ENCODE results near the gene CFAP119. TPM values are rescaled to one million over a fixed set of nuclear protein-coding genes. Genes with fewer than 3 reads are reported as not detected.
"Not testable (repeated sequence)": the region's sequence is repeated elsewhere in the genome, so short reads cannot be mapped to it uniquely, and the experiment has no call there.

The CFAP119 gene
- 10 to 100 TPM in 1 of 2 donors, 1 to 10 TPM in 1; 6.6 to 10.9 TPM for total RNA-seq
- polyA plus RNA-seq (ENCODE audit: insufficient read length in 6 of 6), result 1 to 10 TPM; 5.1 to 7.6 (median 6.8) TPM
- long read RNA-seq, donor 1, partial matches to known transcripts, result 5 of 5 reads
- long read RNA-seq, donor 1, other reads (novel, unspliced or antisense), result 0 of 5 reads
- long read RNA-seq, donor 2, result 0 reads
- long read RNA-seq, donor 3, partial matches to known transcripts, result 0 of 1 reads
- long read RNA-seq, donor 3, other reads (novel, unspliced or antisense), result 0 of 1 reads
- long read RNA-seq, donor 4, partial matches to known transcripts, result 0 of 6 reads
- long read RNA-seq, donor 4, other reads (novel, unspliced or antisense), result 5 of 6 reads
- long read RNA-seq, donor 5, partial matches to known transcripts, result 0 of 1 reads
- long read RNA-seq, donor 5, other reads (novel, unspliced or antisense), result 0 of 1 reads
- long read RNA-seq, donor 6, result 0 reads
- long read RNA-seq, donor 7, partial matches to known transcripts, result 5 of 6 reads
- long read RNA-seq, donor 7, other reads (novel, unspliced or antisense), result 0 of 6 reads
- long read RNA-seq, donor 8, result 0 reads
- long read RNA-seq, donor 9, result 0 reads
- long read RNA-seq, donor 10, partial matches to known transcripts, result 0 of 3 reads
- long read RNA-seq, donor 10, other reads (novel, unspliced or antisense), result 2 of 3 reads
- long read RNA-seq, donor 11, result 0 reads
- long read RNA-seq, donor 12, partial matches to known transcripts, result 0 of 2 reads
- long read RNA-seq, donor 12, other reads (novel, unspliced or antisense), result 0 of 2 reads

DNA sequence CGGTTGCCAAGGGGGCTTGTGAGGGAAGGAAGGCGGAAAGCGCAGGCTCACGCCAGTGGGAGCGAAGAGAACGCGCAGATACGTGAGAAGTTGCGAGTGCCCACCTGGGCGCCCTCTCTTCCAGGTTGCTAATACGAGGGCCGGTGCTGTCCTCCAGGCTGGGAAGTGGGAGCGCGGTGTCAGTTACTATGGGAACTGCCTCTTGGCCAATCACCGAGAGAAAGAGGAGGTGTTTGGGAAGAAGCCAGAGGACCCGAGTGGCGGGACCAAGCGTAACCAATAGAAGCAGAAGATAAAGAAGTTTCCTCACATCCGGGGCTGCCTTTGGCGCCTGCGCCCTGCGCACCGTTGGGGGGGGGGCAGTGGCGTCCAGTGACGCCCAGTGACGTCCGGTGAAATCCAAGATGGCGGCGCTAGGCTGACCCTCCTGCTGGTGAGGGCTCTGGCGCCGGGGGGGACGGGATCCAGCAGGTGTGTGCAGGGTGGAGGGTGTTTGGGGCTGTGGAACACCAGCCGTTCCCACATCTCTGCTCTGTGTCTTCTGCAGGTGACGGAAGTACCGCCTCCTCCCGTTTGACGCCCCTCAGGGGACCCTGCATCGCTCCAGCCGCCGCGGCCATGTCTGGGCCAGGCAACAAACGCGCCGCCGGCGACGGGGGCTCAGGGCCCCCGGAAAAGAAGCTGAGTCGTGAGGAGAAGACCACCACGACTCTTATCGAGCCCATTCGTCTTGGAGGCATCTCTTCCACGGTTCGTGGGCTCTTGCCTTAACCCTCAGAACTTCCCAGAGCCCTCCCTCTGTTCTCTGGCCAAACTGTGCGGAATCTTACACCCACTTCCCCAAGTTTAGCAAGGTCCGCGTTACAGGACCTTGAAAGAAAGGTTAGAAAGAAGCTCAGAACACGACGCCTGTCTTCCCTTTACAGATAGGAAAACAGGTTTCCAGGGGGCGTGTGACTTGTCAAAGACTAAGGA is at the start of gene CFAP119, which contains the start of gene RNF40:
TSS of gene CFAP119 (minus strand) at position 135 of the 975 bp plus-strand sequence. CDS start 314 bp downstream, outside the sequence.
TSS of gene RNF40 (plus strand) at position 395 of the 975 bp plus-strand sequence. CDS start at position 619, 224 bp downstream.
- DNase-seq (peak; percentile 95 to 99 (median 97)), ATAC-seq (peak; percentile 96)
- H3K4me3 ChIP-seq, result peak within 1 kb of the TSS; percentile 91 to 96
- H3K27ac ChIP-seq, result peak within 1 kb of the TSS; percentile 80 to 91
- H3K4me1 ChIP-seq, result peaks cover 21 to 53% of the 10 kb centered on the region in 2 donors
- intact Hi-C loops (cut with DNase I), result no loop called here
- H3K36me3 ChIP-seq, result peaks cover 0 to 65% of the 10 kb centered on the region in 2 donors
- no peaks in the 10 kb centered on the region for H3K27me3 ChIP-seq
- TF ChIP-seq, protein P1, sequence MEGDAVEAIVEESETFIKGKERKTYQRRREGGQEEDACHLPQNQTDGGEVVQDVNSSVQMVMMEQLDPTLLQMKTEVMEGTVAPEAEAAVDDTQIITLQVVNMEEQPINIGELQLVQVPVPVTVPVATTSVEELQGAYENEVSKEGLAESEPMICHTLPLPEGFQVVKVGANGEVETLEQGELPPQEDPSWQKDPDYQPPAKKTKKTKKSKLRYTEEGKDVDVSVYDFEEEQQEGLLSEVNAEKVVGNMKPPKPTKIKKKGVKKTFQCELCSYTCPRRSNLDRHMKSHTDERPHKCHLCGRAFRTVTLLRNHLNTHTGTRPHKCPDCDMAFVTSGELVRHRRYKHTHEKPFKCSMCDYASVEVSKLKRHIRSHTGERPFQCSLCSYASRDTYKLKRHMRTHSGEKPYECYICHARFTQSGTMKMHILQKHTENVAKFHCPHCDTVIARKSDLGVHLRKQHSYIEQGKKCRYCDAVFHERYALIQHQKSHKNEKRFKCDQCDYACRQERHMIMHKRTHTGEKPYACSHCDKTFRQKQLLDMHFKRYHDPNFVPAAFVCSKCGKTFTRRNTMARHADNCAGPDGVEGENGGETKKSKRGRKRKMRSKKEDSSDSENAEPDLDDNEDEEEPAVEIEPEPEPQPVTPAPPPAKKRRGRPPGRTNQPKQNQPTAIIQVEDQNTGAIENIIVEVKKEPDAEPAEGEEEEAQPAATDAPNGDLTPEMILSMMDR (IDR thresholded peaks at IDR 0.05), result no peak
- H3K9me3 ChIP-seq, result no peaks in the 10 kb centered on the region

DNA sequence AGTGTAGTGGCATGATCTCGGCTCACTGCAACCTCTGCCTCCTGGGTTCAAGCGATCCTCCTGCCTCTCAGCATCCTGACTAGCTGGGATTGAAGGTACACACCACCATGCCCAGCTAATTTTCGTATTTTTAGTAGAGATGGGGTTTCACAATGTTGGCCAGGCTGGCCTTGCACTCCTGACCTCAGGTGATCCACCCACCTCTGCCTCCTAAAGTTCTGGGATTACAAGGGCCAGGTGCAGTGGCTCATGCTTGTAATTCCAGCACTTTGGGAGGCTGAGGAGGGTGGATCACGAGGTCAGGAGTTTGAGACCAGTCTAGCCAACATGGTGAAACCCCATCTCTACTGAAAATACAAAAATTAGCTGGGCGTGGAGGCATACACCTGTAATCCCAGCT is 47.8 kb upstream of the CFAP119 start:
- intact Hi-C loops (cut with DNase I), result not testable (repeated sequence)

DNA sequence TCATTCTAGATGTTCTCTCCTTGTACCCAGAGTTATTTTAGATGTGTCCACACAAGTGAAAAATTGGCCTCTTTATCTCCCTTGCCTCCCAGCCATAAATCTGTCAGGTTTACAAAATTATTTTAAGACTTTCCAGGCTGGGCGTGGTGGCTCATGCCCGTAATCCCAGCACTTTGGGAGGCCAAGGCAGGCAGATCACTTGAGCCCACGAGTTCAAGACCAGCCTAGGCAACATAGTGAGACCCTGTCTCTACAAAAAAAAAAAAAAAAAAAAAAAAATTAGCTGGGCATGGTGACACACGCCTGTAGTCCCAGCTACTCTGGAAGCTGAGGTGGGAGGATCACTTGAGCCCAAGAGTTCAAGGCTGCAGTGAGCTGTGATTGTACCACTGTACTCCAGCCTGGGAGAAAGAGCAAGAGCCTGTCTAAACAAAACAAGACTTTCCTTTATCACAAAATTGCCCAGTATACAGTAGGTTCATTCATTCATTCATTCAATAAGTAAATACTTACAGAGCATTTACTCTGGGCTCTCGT is 47.1 kb upstream of the CFAP119 start:
- peaks cover 4 to 44% of the 10 kb centered on the region in 2 donors for H3K4me1 ChIP-seq
- H3K9me3 ChIP-seq; DNase-seq; H3K36me3 ChIP-seq; H3K4me3 ChIP-seq; H3K27ac ChIP-seq; intact Hi-C loops (cut with DNase I); H3K27me3 ChIP-seq; ATAC-seq: not testable (repeated sequence)

More for the DNA sequence above, 47.8 kb upstream of the CFAP119 start:
- peaks cover 6 to 45% of the 10 kb centered on the region in 2 donors for H3K4me1 ChIP-seq
- not testable (repeated sequence) for DNase-seq, H3K9me3 ChIP-seq, H3K27ac ChIP-seq, H3K36me3 ChIP-seq, ATAC-seq, H3K4me3 ChIP-seq, H3K27me3 ChIP-seq

DNA sequence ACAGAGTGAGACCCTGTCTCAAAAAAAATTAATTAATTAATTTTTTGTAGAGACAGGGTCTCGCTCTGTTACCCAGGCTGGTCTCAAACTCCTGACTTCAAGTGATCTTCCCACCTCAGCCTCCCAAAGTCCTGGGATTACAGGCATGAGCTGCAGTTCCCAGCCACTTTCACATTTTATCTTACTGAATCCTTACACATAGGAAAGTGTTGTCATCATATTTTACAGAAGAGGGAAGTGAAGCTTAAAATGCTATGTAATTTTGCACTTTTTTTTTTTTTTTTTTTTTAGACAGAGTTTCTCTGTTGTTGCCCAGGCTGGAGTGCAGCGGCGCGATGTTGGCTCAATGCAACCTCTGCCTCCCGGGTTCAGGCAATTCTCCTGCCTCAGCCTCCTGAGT is 46.3 kb upstream of the CFAP119 start:
- H3K9me3 ChIP-seq, result no peaks in the 10 kb centered on the region
- peaks cover 0 to 36% of the 10 kb centered on the region in 2 donors for H3K4me1 ChIP-seq
- intact Hi-C loops (cut with DNase I), result no loop called here
- H3K27ac ChIP-seq, result no peak overlapping the region
- DNase-seq (no peak), ATAC-seq (no peak)
- H3K27me3 ChIP-seq, result no peaks in the 10 kb centered on the region
- H3K4me3 ChIP-seq, result no peak overlapping the region
- TF ChIP-seq, protein P1 (IDR thresholded peaks at IDR 0.05), result no peak
- H3K36me3 ChIP-seq, result no peaks in the 10 kb centered on the region

DNA sequence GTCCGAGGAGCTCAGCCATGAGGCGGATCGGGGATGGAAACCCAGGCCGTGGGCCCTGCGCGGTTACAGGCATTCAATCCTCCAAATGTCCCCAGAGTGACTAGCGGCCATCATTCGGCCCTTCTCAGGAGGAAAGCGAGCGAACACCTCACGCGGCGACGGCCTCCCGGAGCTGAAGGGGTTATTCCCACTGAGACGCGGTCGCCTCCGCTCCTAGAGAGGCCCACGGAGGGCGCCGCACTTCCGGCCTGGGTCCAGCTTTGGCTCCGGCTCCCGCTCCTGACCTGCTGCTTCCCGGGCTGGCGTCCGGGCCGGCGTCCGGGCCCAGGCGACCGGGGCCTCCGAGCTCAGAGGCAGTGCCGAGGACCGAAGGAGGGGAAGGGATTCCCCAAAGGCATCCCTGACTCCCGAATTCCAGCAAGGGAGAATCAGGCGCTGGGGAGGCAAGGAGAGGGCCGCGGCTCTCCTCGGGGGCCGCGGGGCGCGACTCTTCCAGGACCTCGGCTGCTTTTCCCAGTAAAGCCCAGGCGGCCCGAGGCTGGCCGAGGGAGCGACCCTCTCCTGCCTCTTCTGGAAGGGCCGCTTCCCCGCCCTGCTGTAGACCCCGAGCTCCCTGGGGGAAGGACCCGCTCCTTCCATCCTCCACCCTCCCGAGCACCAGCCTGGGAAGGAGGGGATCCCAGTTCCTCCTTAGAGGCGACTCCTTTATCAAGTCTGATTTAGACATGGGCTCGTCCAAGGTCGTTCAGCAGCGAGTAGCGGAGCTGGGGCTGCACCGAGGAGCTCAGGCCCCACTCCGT is 43.7 kb upstream of the CFAP119 start:
- TF ChIP-seq, protein P1 (IDR thresholded peaks at IDR 0.05), result no peak
- peak; percentile 97 for ATAC-seq
- H3K27ac ChIP-seq, result peak overlapping the region; percentile 87 to 94
- H3K4me1 ChIP-seq, result peaks cover 0 to 29% of the 10 kb centered on the region in 2 donors
- no peaks in the 10 kb centered on the region for H3K9me3 ChIP-seq
- H3K27me3 ChIP-seq, result no peaks in the 10 kb centered on the region
- peak; percentile 86 to 96 (median 90) for DNase-seq
- peak overlapping the region; percentile 83 to 86 for H3K4me3 ChIP-seq
- no peaks in the 10 kb centered on the region for H3K36me3 ChIP-seq
- intact Hi-C loops (cut with DNase I), result no loop called here
